PC-9 (cell line): Measurements from ENCODE around the gene GCHFR.

Experiments
- CTCF ChIP-seq: fragments of 200-600 bp; sonication (generic); conservative IDR thresholded peaks from 2 replicates; pipeline ENCODE4 v1.6.1; 2017; ENCODE audit warnings: mixed run types, antibody characterized with exemption, mild to moderate bottlenecking, moderate library complexity
- EZH2 ChIP-seq: fragments of 200-600 bp; sonication (generic); IDR thresholded peaks from 2 replicates; pipeline ENCODE4 v1.8.0; 2017; ENCODE audit warnings: antibody characterized with exemption, low read depth

GRCh38 chr15:40770147-40770721 is 6.4 kb downstream of the GCHFR start:
- TF ChIP-seq EZH2 (no peak), CTCF (no peak)
